GM19395 (cell line): Measurements from ENCODE around the gene TBCK.

ENCODE experiments used
- ATAC-seq: cut with Tn5 transposase; IDR thresholded peaks from one replicate; pipeline ENCODE4 v1.9.1; 2021; ENCODE audit warnings: mild to moderate bottlenecking, moderate library complexity; ENCODE audit not compliant: unreplicated experiment

The TBCK gene

GRCh38 chr4:106289737-106290136, 26.3 kb downstream of the TBCK start:
- no peak for ATAC-seq

DNA sequence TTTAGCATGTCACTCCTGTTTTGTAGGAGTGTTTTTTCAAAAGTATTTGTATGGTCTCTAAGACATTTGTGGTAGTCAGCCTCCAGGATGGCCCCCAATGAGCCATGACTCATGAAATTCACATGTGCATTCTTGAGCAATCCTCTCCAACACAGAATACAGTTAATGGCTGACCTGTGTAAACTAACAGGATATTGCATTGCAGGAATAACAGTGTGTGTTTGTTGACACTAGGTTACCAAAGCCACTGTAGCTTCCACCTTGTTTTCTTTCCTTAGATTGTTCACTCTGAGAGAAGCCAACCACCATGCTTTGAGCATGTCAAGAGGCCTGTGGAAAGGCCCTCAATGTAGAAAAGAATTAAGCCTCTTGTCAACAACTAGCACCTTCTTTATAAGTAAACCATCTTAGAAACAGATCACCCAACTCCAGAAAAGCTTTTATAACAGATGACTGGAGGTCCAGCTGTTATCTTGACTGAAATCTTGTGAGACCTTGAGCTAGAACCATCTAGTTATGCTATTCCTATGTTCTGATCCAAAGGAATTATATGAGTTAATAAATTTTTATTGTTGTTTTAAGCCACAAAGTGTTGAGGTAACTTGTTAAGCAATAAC, 28.5 kb downstream of the TBCK start:
- ATAC-seq: no peak

- ATAC-seq: no peak
These were observed 29.4 kb downstream of the TBCK start for GRCh38 chr4:106286611-106287010.

DNA sequence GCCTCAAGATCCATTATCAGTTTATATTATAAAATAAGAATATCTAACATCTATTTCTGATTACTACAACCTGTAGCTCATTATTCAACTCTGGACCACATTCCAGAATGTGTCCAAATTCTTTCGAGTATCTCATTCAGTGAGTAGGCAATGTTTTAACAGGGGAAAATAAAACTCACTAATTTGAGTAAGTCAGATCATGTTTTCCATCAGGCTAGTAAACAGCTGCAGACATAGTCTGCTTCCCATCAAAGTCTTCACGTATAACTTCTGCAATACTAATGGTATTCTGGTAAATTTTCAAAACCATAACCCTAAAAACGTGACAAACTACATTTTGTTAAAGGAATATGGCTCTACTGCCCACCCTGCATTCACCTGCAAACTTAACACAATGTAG, 31.8 kb downstream of the TBCK start:
- no peak for ATAC-seq

DNA sequence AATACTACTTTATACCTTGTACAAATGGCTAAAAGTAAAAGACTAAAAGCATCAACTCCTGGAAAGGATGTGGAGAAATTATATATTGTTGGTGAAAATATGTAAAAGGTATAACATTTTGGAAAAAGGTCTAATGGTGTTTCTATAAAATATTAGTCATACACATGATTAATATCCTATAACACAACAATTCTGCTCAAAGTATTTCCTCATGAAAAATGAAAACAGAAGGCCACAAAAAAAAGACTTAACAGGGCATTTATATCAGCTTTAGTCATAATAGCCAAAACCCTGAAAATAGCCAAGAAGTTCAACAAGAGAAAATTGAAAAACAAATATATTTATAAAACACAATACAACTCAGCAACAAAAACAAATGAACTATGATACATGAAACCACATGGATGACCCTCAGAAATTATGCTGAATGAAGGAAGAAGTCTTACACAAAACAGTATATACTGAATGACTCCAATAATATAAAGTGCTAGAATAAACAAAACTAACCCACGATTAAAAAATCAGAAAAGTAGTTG, 38.8 kb downstream of the TBCK start:
- ATAC-seq: no peak

DNA sequence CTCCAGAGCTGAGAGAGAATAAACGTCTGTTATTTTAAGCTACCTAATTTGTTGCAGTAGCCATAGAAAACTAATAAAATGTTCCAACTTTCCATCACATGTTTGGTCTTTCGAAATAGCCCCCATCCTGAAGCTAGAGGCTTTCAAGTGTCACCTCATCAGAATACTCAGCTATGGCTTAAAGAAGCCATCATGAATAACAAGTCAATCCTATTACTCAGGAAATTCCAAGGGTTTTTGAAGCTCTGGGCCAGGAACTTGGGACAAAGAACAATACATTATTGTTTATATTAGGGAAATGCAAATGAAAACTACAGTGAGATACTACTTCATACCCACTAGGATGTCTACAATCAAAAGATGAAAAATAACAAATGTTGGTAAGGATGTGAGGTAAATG, 42.2 kb downstream of the TBCK start:
- ATAC-seq: no peak

- no peak for ATAC-seq
These were observed 45.3 kb downstream of the TBCK start for GRCh38 chr4:106270736-106271135.

- no peak for ATAC-seq
These were observed 46.3 kb downstream of the TBCK start for GRCh38 chr4:106269711-106270110.

DNA sequence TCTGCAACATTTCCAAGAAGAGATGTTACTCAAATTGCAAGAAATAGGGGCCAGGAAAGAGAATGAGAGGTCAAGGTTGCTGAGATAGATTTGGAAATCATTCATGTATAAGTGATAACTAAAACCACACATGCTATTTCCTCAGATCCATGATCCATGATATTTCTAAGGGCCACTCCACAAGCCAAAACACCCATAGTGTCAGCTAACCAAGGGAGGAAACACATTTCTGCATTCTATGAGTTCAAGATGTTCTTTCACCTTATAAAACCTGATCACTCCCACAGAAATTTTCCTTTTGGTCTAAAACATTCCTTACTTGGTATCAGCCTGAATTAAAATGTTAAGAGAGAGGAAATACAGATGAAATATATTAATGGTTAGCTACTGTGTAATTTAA, 47.2 kb downstream of the TBCK start:
- no peak for ATAC-seq

DNA sequence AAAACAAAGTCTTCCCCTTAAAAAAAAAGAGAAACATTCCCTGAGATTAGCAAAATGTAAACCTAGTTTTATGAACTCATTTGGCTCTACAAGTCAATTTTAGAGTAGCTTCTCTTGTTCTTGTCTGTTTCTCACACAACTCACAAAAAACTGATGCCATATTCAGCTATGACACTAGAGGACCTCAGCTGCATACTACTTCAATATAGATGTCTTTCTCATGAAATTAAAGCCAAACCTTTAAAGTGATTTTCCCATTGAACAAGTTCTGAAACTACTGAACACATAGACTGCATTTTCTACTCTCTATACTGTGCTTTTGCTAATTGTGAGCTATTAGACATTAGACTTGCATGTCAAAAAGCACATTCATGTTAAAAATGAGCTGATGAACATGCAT, 49.8 kb downstream of the TBCK start:
- peak; percentile 74 for ATAC-seq

DNA sequence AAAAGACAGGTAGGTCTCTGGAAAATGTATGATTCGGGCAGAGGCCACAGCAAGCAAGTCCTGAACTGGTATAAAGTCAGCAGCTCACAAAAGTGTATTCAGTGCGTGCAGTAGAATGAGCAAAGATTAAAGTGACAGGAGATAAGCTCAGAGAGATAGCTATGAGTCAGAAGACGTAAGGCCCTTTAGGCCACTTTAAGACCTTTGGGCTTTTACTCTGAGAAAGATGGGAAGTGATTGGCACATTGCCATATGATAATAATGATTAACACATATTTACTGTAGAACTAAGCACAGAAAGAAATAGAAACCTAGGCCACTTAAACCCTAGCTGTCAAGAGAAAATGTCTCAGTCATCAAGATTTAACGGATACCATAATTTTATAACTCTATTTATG, 51.7 kb downstream of the TBCK start:
- no peak for ATAC-seq

GRCh38 chr4:106263594-106264330, 52.2 kb downstream of the TBCK start:
- no peak for ATAC-seq

DNA sequence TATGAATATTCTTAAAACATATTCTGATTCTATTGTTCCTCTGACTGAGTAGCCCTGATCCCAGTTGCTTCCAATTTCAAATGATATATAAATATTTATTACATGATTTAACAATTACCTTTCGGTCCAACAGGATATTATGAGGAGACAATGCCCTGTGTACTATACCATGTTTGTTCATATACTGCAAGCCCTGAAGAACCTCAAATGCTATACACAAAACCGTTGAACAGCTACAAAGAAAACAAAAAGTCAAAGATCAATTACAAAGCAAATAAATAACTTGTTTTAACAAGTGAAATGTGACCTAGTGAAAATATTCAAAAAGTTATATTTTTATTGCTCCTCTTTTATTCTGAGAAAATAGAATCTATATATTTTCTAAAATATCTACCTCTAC, 54.0 kb downstream of the TBCK start:
- ATAC-seq: no peak

DNA sequence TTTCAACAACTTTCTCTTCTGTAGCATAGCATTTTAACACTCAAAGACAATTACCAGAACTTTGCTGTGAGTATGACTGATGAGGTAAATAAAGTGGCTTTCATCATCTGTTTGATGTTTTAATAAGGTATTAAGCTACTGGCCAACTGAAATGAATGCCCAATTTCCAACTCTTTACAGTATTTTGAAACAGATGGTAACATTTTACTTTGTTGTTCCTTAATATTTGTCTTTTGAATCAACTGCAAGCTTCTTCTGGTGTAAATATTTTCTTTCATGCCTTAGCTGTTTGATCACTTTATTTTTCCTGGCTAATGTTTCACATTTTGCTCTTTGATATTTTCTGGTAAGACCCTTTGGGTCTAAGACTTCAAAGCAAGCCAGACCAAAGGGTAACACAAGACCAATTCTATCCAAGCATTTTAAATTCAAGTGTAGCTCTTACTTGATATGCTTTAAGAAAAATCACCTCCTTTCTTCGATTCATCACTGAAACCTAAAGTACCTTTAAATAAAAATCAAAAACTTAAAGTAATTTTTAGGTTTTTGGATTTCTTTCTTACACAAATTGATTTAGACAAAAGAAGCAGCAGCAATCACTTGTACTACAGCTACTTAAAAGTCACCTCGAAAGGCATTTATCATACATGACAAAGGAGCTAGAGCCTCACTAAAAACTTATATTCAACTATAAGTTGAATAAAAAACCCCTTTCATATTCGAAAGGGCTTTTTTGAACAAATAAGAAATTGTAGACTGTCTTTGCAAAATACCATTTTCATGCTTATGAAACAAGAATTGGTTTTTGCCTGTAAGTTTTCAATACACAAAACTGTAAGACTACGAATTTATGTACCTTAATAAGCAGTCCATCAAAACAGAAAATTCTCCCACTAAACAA, 57.6 kb downstream of the TBCK start:
- ATAC-seq: no peak

DNA sequence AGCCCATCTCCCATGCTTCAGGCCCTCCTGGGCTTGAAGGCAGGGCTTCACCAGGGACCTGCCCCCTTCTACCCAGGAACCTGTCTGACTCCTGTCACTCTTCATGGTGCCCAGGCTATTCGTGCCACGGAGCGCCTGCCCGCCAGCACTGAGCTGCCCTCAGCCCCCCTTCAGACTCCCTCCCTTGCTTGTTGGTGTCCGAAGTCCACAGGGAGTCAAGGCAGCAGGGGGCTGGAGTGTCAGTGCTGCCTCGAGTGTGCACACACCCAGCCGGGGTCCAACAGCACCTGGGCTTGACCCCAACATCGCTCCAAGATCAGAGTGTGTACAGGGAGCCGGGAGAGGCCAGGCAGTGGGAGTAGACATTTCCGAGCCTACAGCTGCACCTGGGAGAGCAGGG, 59.8 kb downstream of the TBCK start:
- no peak for ATAC-seq

DNA sequence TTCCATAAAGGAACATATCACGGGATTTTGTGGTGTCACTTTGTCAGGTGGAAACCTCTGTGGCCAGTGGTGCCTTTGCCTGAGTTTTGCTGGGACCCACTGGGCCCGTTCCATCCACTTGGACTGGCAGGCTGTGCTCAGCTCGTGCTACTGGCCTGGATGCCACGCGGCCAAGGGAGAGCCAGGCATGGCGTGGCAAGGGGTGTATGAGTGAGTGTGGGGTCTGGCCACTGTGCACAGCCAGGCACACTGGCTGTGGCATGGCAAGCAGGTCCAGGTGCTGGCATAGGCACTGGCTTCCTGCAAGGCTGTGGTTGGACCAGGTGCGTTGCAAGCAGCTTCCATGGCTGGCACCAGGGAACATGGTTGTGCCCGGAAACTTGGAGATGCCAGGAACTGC, 60.8 kb downstream of the TBCK start:
- no peak for ATAC-seq

- no peak for ATAC-seq
These were observed 62.5 kb downstream of the TBCK start for GRCh38 chr4:106253364-106254129.

DNA sequence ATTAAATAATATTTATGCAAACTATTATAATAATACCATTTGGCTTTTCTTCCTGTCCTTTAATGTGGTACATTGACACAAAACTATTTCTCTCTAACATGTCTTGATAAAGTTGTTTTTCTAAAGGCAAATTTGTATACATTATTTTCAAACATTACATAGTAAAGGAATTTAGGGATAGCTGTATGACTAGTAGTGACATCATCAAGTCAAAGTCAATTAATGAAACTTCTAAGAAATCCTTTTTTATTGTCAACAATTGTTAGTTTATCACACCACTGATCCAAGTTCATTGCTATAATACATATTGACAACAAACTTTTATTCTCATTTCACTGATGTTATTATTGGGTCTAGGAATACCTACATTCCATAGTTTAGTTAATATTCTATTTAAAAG, 68.4 kb downstream of the TBCK start:
- ATAC-seq: no peak

GRCh38 chr4:106246441-106246840, 69.6 kb downstream of the TBCK start:
- no peak for ATAC-seq

DNA sequence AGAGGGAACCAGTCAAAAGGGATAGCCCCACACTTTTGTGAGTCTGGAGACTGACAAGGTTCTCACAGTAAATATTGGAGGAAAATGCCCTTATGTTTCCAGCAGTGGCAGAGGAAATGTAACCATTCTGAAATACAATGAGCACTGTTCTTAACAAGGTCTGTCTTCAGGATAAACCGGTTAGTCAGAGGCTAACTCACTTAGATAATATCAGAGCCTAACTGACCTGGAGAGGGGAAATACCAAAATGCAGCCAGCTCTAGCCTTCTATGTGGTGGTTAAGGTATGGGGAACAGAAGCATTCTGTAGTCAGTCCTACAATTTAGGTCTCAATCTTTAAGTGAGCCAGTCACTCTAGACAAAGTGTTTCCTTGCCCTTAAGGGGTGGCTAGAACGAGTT, 70.8 kb downstream of the TBCK start:
- no peak for ATAC-seq

DNA sequence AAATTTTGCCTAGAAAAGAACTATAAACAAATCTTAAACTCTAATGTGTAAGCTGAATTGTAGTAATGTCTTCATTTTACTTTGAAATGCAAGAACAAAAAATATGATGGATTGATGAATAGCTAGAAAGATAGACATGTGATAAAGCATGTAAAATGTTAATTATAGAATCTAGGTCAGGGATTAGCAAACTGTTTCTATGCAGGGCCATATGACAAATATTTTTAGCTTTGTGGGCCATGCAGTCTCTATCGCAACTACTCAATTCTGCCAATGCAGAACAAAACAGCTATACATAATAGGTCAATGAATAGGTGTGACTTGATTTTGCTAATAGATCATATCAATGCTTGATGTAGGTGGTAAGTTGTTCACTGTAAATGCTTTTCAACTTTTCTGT, 75.3 kb downstream of the TBCK start:
- no peak for ATAC-seq
